CD4-positive, alpha-beta T cell treated with Interleukin-15 for 4 hours (primary cell): Measurements from ENCODE around the gene MAML3.

ENCODE experiments used
- DNase-seq: peaks from one replicate; pipeline ENCODE4 v3.0.0-alpha.2; 2020; ENCODE audit warnings: low spot score

The MAML3 gene

DNA sequence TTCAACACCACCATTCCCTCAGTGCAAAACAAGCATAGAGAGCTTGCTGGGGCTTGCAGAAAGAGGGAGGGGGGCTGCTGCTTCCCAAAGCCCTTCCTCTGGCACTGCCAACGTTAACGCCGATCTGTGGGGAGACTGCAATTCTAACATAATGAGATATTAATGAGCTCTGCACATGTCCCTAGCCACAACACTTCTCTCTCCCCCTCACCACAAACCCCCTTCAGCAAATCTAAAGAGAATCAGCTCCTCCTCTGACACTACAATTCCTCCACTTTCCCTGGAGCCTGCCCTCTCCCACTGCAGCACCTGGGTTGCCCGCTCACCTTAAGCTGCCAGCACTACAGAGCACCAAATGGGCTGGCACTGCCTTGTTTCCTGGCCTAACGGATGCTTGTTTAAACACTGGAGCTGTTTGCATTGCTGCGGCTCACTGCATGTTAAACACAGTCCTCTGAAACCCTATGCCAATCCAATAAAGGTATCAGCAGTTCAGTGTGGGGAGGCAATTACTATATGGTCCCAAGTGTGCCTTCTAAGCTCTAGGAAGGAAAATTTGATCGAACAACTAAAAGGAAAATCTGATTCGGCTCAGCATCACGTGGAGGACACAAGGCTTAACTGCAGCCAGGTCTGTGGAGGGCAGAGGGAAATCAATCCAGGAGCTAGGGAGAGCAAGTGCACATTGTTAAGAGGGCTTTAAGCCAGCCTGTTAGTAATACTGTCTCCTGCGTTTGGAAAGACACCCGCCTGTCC is 232.4 kb downstream of the MAML3 start:
- no peak for DNase-seq

DNA sequence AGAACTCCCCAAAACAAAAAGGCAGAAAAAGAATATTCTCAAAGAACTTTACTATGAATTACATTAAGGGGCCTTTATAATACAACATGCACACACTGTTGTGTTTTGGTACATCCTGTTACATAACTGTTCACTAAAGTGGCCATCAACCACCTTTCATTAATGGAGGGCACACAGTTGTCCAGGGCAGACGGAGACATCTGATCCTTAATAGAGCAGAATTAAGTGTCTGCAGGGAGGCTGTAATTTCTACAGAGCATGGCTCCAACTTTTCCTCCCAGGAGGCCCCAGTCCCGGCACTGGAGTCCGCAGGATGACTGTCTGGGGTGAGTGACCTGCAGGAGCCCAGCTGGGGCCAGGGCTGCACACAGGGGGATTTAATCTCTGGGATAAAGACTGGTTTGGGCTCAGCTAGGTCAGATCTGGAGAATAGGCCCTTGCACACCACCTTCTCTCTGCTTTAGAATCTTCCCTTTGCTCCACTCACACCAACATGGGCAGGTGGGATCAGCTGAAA is 233.4 kb downstream of the MAML3 start:
- DNase-seq = no peak

DNA sequence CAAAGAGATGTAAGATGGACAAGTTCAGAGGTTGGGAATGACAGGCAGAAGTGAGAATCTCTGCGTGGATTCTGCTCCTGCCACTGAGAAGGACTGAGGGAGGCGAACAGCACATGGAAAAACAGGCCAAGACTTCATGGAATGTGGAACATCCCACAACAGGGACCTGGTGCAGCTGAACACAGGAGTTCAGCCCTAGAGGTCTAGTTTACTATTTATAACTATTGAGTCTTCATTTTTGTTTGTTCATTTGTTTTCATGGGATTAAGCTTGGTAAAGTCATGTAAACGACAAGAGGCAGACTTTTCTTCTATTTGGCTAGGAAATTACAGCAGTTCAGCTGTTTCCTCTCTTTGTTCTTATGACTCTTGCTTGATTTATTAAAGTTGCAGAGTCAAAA is 234.5 kb downstream of the MAML3 start:
- DNase-seq = no peak

DNA sequence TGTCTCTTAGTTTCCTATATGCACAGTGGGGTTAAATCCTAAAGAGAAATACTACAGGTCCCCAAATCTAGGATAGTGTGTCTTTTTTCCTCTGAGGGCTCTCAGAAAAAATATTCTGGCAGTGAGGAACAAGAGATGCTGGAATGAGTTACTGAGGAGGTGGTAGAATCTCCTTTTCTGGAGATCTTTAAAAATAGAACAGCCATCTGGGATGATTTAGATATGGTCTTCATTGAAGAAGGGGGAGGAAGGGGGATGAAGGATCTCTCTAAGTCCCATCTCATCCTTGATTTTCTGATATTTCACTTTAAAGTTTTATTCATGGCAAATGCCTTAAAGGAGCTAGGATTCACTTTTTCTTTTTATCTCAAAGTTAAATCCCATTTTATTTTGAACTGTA is 235.0 kb downstream of the MAML3 start:
- no peak for DNase-seq

DNA sequence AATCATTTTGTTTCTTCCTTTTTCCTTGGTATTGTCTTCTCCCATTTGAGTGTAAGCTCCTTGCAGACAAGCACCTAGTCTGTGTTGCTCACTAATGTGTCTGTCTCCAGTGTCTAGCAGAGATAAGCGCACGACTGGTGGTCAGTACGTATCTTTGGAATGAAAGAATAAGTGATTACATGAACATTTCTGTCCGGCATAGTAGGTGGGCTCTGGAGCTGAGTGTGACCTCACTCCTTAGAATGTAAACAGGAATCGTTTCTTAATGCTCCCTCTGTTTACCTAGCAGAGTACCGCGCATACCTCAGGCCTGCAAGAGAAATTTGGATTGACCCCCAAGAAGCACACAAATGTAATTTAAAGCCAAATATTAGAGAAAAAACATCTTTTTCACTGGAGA is 235.4 kb downstream of the MAML3 start:
- no peak for DNase-seq

DNA sequence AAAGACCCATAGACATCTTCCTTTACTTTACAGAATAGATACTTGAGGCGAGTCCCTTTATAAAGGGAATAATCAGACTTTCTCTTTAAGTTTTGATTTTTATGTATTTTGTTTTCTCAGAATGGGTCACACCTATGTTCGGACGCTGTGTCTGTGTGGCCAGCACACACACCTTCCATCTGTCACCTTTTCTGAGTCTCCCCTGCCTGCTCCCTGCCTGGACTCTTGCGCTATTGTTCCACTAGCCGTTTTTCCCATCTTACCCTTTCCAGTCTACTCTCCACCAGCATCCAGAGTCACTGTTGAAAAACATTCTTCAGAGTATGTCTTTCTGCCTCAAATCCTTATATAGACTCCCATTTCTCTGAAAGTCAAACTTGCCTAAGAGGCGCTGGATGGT is 236.1 kb downstream of the MAML3 start:
- DNase-seq = no peak

DNA sequence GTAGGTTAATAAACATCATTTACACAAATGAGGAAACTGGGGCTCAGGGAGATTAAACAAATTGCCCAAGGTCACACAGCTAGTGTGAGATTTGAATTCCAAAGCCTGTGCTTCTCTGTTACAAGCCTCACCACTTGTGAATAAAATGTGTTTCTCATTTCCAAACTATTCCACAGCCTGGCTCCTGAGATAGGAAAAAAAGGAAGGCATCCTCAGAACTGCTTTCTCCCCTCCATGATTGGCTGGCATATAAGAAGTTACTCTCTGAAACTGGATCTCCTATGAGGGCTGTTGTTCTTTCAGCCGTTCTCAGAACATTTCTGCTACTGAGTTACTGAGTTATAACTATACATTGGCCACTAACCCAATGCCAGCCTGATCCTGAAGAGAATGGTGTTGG is 237.9 kb downstream of the MAML3 start:
- DNase-seq = no peak

DNA sequence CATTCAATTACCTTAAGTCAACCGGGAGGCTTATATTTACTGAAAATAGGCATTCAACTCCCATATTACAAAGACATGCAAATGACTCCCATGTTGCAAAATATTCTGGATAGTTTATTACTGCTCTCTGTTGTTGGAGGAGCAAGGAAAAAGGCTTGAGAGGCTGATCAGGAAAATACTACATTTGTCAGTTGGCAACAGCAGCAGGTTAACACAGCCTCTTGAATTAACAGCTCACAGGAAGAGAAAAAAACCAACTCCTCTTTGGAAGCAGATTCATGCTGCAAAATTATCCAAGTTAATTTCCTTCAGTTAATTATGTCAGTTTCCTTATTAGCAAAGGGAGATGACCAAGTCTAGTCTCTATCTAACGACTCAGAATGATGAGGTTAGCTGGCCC is 238.9 kb downstream of the MAML3 start:
- DNase-seq = no peak

DNA sequence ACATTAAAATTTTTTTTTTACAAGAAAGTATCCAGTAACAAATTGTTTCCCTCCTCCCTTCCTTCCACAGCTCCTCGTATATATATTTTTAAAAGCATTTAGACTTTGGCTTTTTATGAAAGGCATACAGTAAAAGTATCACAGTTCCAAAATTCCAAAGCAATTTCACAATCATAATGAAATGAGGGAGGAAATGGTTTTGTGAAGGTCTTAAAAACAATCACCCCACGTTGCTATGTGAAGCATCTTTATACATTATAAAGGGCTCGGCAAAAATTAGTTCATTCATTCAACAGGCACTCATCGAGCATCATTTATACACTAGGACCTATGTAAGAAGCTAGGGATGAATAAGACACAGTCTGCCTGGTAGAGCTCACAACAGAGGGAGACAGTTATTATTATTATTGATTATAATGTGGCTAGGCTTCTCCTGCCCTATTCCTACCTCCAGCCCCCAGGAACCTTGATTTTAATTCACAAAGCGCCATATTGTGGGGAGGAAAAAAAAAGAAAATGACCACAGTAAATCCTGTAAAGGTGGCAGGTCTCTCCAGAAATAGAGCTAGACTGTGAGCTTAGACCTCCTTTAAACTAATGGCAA is 239.9 kb downstream of the MAML3 start:
- DNase-seq = no peak

DNA sequence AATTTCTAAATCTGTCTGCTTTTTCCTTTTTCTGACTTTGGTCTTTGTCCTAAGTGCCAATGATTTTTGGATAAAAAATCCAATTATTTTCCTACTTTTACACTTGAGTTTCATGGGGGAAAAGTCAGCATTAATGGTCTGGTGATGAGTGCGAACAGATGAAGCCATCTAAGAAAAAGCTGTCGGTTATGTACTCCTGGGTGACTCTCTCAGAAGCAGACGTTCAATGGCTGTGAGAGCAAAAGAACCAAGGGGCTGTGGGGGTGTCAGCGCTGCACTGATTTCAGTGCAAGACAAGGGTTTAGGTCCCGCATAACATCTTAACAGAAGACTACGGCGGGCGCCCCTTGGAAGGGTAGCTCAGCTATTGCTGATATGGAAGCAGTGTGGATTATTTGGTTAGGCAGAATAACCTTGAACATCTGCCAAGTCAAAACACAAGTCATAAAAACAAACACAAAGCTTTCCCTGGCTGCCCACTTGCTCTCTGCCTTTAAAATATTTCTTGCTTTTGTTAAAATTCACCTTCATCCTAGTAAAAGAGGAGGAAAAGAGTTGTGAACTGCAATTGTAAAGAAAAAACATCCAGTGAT is 240.5 kb downstream of the MAML3 start:
- DNase-seq = no peak

DNA sequence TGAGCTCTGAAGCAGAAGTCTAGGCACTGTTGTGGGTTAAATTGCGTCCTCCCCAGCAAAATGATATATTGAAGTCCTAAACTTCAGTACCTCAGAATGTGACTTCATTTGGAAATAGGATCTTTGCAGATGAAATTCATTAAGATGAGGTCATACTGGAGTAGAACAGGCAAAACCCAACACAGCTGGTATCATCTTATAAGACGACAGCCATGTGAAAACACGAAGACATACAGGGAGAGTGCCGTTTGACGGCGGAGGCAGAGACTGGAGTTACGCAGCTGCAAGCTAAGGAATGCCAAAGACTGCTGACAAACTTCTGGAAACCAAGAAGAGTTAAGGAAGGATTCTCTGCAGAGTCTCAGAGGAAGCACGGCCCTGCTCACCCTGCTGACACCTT is 241.5 kb downstream of the MAML3 start:
- DNase-seq = no peak

DNA sequence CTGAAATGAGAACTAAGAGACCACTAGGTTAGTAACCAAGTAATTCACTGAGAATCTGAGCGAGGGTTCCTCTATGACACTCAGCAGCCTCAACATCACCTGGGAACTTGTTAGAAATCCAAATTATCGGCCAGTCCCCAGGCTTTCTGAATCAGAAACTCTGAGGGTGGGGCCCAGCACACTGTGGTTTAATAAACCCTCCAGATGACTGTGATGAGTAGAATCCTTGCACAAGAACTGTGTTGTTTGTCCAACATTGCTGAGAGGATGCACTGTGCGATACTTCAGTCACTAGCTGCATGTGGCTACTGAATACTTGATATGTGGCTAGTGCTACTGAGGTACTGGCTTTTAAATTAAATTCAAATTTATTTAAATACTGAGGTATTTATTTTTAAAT is 243.9 kb downstream of the MAML3 start:
- DNase-seq = no peak

DNA sequence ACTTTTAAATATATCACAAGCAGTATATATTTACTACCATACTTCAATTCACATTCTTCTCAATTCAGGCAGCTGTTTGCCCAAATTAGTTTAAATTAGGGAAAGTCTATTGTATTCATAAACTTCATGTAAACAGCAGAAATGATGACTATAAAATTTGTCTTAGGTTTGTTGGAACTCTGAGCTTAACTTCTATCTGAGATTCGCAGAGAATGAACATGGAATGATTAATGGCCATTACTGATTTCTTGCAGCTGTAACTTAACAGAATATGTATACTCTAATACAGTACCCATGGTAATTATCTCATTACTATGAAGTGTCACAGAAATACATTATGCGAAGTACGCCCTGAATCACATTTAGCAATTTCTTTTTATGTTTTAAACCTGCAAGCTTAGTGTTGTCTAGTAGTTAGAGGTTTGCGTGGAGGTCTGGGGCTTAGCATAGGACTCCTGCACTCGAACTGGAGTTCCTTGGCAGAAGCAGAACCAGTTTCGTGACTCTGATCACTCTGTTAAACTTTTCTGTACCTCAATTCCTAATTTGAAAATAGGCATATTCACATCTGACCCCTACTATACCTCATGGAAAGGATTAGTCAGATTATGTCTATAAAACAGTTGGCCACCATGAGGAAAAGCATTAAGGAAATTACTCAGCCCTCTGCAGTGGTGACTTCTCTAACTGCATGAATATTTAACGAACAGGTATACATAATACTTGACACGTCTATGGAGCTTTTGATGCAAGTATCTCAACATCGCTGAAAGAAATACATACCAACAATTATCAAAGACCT is 245.1 kb downstream of the MAML3 start:
- DNase-seq = no peak

DNA sequence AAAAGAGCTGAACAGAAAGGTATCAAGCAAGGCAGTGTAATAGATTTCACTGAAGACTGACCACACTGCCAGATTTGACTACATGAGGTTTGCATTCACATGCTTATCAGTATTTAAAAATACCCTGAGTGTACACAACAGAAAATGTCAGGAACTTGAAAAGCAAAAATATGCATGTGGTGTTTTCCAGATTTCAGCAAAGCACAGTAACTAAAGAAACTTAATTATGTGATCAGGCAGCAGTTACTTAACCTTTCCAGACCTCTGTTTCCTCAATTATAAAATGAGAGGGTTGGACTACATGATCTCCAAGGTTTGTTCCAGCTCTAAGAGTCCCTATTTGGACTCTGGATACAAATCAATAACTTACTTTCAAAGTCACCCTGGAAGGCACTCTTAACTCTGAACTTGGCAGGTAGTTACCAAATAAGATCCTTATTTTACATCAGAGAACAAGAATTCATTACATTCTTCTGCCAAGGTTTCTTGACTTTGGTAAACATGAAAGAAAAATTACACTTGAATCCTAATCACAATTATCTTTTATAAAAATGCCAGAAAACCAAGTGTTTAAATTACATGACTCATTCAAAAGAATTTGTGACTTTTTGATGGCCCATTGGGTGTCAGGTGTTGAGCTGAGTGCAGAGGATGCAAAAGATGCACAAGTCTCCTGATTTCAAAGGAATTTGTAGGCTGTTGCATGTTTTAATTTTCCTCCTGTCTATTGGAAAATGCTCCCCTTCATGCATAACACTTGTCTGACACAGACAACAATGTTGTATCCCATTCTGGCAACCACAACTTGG is 246.8 kb downstream of the MAML3 start:
- DNase-seq = no peak

DNA sequence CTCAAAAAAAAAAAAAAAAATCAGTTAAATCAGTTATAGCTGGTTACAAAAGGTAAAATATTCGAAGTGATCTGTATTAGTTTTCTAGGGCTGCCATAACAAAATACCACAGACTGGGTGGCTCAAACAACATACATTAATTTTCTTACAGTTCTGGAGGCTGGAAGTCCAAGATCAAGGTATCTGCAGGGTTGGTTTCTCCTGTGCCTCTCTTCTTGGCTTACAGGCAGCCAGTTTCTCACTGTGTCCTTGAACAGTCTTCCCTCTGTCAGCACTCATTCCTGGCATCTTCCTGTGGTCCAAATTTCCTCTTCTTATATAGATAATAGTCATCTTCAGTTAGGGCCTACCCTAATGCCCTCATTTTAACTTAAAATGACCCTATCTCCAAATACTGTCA is 248.5 kb downstream of the MAML3 start:
- no peak for DNase-seq

DNA sequence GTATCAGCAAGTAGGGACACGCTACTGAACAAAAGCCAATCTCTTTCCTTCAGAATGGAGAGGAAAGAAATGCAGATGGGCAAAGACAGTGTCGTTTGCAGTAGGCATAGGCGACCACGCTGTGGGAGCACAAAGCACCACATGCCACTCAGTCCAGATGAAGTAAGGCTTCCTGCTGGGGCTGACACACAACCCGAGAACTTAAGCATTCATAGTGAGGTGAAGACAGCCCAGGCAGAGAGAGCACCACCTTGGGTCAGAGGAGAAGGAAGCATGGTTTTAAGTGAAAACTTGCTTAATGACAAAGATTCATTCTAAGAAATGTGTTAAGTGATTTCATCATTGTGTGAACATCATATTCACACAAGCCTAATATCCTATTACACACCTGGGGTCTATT is 249.6 kb downstream of the MAML3 start:
- no peak for DNase-seq

DNA sequence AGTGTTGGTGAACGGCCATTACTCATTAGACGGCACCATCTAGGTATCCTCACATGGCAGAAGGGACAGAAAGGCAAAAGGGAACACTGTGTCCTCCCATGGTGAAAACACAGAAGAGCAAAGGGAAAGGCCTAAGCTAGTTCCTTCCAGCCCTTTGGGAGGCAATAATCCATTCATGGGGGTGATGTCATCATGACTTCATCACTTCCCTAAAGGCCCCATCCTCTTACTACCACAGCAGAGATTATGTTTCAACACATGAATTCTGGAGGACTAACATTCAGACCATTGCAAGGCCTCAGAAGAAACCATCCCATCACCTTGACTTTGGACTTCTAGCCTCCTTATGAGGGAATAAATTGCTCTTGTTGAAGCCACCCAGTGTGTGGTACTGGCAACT is 250.1 kb downstream of the MAML3 start:
- no peak for DNase-seq

DNA sequence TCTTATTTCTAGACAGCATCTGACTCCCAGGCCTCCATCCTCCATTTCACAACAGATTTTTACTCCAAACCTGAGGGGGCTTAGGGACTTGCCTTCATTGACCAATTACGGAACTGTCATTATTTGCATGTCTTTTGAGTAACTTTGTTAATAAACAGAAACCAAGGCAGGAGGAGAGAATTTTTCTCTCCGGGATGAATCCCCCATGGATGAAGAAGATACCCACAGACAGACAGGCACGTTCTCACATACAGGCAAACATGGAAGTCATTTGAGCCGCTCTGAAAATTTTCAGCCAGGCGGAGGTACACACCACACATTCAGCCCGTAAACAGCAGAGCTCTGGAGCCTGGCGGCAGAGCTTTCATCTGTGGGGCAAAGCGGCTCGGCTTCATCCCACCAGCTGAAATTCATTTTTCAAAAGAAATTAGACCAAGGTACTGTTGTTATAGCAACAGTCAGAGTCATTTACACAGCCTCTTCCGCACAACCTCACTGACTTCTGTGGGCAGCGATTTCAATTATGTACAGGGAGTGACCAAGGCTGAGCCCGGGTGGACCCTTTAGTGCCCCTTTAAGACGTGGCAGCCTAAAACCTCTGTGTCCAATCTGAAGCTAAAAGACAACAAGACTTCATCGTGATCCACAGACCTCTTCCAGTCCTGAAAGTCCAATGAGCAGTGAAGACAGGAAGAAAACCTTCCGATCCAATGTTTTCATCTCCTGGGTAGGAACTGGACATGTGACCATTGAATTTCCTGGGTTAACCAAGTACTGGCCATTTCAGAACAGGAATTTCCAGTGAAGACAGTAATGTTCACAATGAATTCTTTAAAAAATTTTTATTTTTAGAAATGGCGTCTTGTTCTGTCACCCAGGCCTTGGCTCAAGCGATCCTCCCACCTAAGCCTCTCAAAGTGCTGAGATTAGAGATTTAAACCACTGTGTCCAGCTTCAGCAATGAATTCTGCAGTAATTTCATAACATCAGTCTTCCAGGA is 251.4 kb downstream of the MAML3 start:
- DNase-seq = no peak

DNA sequence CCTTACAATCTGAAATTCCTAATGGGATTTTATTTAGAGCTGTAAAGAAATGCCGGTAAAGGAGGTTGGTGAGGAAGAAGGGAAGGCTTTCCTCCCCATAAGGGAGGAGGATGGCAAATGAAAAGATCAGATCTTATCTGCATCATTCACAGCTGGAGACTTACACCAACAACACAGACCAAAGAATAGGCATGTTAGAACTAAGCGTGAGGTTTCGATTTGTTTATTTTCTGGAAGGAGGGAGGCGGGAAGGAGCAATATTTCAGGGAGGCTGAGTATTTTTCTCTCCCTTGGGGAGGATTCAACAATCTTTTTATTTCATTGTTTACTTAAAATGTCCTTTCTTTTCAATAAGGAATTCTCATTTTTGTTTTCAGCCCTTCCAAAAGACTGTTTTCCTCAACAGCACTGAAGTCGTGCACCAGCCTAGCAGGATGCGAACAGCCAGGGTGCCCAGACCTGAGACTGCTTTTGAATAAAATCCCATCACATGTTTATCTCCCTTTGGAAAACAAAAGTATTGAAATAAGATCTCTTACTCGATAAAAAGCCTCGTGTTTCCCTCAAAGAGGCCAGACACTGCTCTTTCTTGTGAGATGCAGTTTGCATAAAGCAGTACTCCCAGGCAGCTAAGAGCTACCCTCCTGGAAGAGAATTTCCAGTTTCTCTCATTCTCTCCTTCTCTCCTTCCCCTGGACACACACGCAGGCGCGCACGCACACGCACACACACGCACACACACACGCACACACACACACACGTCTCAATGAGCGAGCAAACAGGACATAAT is 252.3 kb downstream of the MAML3 start:
- DNase-seq = no peak

DNA sequence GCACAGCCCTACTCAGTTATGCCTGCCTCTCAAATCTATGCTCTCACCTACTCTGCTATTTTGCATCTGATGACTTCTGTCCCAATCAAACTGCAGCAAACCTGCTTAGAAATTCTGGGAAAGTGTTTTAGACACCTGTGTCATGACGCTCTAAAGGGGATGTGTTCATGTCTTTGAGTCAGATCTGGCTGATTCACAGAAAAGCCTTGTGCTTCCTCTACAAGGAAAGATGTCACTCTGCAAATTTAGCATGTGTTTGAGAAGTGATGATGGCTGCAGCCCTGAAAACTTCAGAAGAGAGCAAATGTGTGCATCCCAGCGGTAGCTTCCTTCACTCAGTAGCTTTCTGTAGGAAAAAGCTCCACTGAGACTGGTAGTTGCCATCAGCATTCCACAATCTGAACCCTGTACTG is 253.0 kb downstream of the MAML3 start:
- no peak for DNase-seq
